SK-N-SH treated with all-trans-retinoic acid at 6 μM for 48 hours (cell line): Measurements from ENCODE around the gene PTPRJ.
A peak's percentile ranks its signal among the peaks of the same experiment; 100 is the strongest.

ENCODE experiments used
- ATAC-seq: fragments of 200-7000 bp; cut with Tn5 transposase; 3 replicates; pipeline ENCODE4 v1.9.1; 2020; ENCODE audit warnings: mild to moderate bottlenecking, moderate library complexity
- ARNTL ChIP-seq: fragments of 450-650 bp; formaldehyde crosslinking; IDR thresholded peaks from 2 replicates; pipeline ENCODE4 v1.5.0; 2020; ENCODE audit warnings: low read depth, mild to moderate bottlenecking, moderate library complexity, borderline replicate concordance
- BACH2 ChIP-seq: fragments of 250-450 bp; sonication (Bioruptor Pico); IDR thresholded peaks from 2 replicates; pipeline ENCODE4 v1.9.0; 2021; ENCODE audit warnings: mild to moderate bottlenecking, borderline replicate concordance
- CREB5 ChIP-seq: fragments of 250-450 bp; sonication (Bioruptor Pico); IDR thresholded peaks from 2 replicates; pipeline ENCODE4 v1.5.1; 2020; ENCODE audit warnings: low read depth, mild to moderate bottlenecking, moderate library complexity
- CSDC2 ChIP-seq: fragments of 250-450 bp; sonication (Bioruptor Pico); IDR thresholded peaks from 2 replicates; pipeline ENCODE4 v1.5.0; 2020; ENCODE audit warnings: mild to moderate bottlenecking, moderate library complexity
- CSRNP3 ChIP-seq: fragments of 250-450 bp; sonication (Bioruptor Pico); IDR thresholded peaks from 2 replicates; pipeline ENCODE4 v1.5.1; 2021; ENCODE audit warnings: mild to moderate bottlenecking, moderate library complexity
- ESRRG ChIP-seq: fragments of 250-450 bp; sonication (Bioruptor Pico); IDR thresholded peaks from 2 replicates; pipeline ENCODE4 v1.6.1; 2021; ENCODE audit warnings: mild to moderate bottlenecking
- GLIS3 ChIP-seq: fragments of 250-450 bp; sonication (Bioruptor Pico); IDR thresholded peaks from 2 replicates; pipeline ENCODE4 v1.5.0; 2020; ENCODE audit warnings: mild to moderate bottlenecking, moderate library complexity
- PATZ1 ChIP-seq: fragments of 250-450 bp; sonication (Bioruptor Pico); IDR thresholded peaks from 2 replicates; pipeline ENCODE4 v1.8.0; 2020; ENCODE audit warnings: mild to moderate bottlenecking, moderate library complexity, borderline replicate concordance
- POU6F1 ChIP-seq: fragments of 250-450 bp; sonication (Bioruptor Pico); IDR thresholded peaks from 2 replicates; pipeline ENCODE4 v1.8.0; 2021; ENCODE audit warnings: low read depth, mild to moderate bottlenecking, moderate library complexity, borderline replicate concordance
- SNAI2 ChIP-seq: fragments of 250-450 bp; sonication (Bioruptor Pico); IDR thresholded peaks from 2 replicates; pipeline ENCODE4 v1.5.0; 2020; ENCODE audit warnings: mild to moderate bottlenecking, moderate library complexity
- TCF4 ChIP-seq: fragments of 250-450 bp; sonication (Bioruptor Pico); IDR thresholded peaks from 2 replicates; pipeline ENCODE4 v1.8.0; 2021; ENCODE audit warnings: mild to moderate bottlenecking, moderate library complexity, borderline replicate concordance
- TOX ChIP-seq: fragments of 250-450 bp; sonication (Bioruptor Pico); IDR thresholded peaks from 2 replicates; pipeline ENCODE4 v1.8.0; 2021; ENCODE audit warnings: mild to moderate bottlenecking, moderate library complexity, borderline replicate concordance
- ZC3H10 ChIP-seq: fragments of 250-450 bp; sonication (Bioruptor Pico); IDR thresholded peaks from 2 replicates; pipeline ENCODE4 v1.5.1; 2021; ENCODE audit warnings: mild to moderate bottlenecking, moderate library complexity
- ZFP30 ChIP-seq: fragments of 450-650 bp; formaldehyde crosslinking; IDR thresholded peaks from 2 replicates; pipeline ENCODE4 v1.5.0; 2022; ENCODE audit warnings: mild to moderate bottlenecking, moderate library complexity
- ZNF565 ChIP-seq: fragments of 450-650 bp; formaldehyde crosslinking; conservative IDR thresholded peaks from 2 replicates; pipeline ENCODE4 v1.5.0; 2020; ENCODE audit warnings: low read depth, mild to moderate bottlenecking, moderate library complexity
- ZNF70 ChIP-seq: fragments of 450-650 bp; formaldehyde crosslinking; IDR thresholded peaks from 2 replicates; pipeline ENCODE4 v1.5.0; 2020; ENCODE audit warnings: mild to moderate bottlenecking, moderate library complexity
- ZNF8 ChIP-seq: fragments of 450-650 bp; formaldehyde crosslinking; IDR thresholded peaks from 2 replicates; pipeline ENCODE4 v1.5.0; 2020; ENCODE audit warnings: mild to moderate bottlenecking, moderate library complexity

The PTPRJ gene

GRCh38 chr11:47991266-47991830 is 11.0 kb downstream of the PTPRJ start:
- ATAC-seq, result peak; percentile 49
- TF ChIP-seq CSDC2 (CRISPR knock-in tag) (no peak), ZC3H10 (CRISPR knock-in tag) (no peak), TCF4 (CRISPR knock-in tag) (no peak), GLIS3 (CRISPR knock-in tag) (no peak), ZNF565 (CRISPR knock-in tag) (no peak), TOX (CRISPR knock-in tag) (no peak), CSRNP3 (no peak), ESRRG (CRISPR knock-in tag) (no peak), ZNF8 (CRISPR knock-in tag) (no peak), CREB5 (CRISPR knock-in tag) (no peak), ZNF70 (CRISPR knock-in tag) (no peak)

- no peak for ATAC-seq
Observed at GRCh38 chr11:47991894-47992293, 11.5 kb downstream of the PTPRJ start.

GRCh38 chr11:47992959-47993820 is 12.8 kb downstream of the PTPRJ start:
- ATAC-seq, result peak; percentile 89
- TF ChIP-seq TCF4 (CRISPR knock-in tag) (no peak), PATZ1 (no peak), BACH2 (CRISPR knock-in tag) (no peak), TOX (CRISPR knock-in tag) (no peak), POU6F1 (CRISPR knock-in tag) (no peak), ARNTL (CRISPR knock-in tag) (no peak), ZFP30 (CRISPR knock-in tag) (no peak), CSRNP3 (no peak), CREB5 (CRISPR knock-in tag) (no peak), ZNF565 (CRISPR knock-in tag) (no peak)

More at GRCh38 chr11:47991894-47992293, 11.5 kb downstream of the PTPRJ start:
- no peak for TF ChIP-seq CSRNP3
- no peak for TF ChIP-seq CSDC2 (CRISPR knock-in tag)
- no peak for TF ChIP-seq ZC3H10 (CRISPR knock-in tag)
- no peak for TF ChIP-seq PATZ1
- no peak for TF ChIP-seq ZNF565 (CRISPR knock-in tag)
- no peak for TF ChIP-seq ARNTL (CRISPR knock-in tag)
- TF ChIP-seq ZNF70 (CRISPR knock-in tag), result no peak
- no peak for TF ChIP-seq SNAI2
